ENCODE data around the gene ZNF106.

ZNF106 gene

DNA sequence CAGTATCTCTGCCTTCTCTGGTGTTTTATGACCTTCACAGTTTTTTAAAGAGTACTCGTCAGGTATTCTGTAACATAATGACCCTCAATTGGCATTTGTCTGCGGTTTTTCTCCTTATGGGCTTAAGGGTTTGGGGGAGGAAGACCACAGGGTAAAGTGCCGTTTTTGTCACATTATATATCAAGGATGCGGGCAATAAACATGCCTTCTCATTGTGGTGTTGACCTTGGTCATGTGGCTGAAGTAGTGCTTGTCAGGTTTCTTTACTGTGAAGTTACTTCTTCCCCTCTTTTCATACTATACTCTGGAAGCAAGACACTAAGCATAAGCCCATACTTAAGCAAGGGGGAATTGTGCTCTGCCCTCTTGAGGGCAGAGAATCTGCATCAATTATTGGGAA is 115.0 kb downstream of the ZNF106 start:
- Histone ChIP-seq H3K9ac (ENCODE audit: low read depth, low read length) (no peak overlapping the region), H3K27me3 (ENCODE audit: control insufficient read depth, insufficient read depth, low read length) (no peaks in the 10 kb centered on the region), H3K4me2 (ENCODE audit: low read length) (no peak overlapping the region), H3K36me3 (ENCODE audit: insufficient read depth, low read length) (no peaks in the 10 kb centered on the region), H3K4me3 (ENCODE audit: low read length) (no peak overlapping the region), H3K4me1 (ENCODE audit: control insufficient read depth, insufficient read depth, low read length) (no peaks in the 10 kb centered on the region), H3K9me3 (replicated peaks; ENCODE audit: low read length) (no peaks in the 10 kb centered on the region)

DNA sequence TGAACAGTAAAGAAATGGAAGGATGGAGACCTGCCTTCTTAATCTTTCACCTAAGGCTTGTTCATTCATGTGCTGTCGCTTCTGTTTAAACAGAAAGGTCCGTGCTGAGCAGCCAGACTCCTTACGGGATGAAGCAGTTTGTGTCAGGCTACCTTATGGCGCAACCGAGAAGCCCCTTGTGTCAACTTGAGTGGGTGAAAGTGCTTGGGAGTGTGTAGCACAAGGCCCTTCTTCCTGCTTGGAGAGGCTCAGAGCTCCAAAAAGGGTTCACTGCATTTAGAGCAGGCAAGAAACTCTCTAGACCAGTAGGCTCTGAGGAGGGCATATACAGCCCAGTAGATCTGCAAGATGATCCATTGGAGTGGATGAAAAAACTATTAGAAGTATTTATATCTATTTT is 115.7 kb downstream of the ZNF106 start:
- H3K4me1 ChIP-seq (ENCODE audit: control insufficient read depth, insufficient read depth, low read length), result no peaks in the 10 kb centered on the region
- H3K4me2 ChIP-seq (ENCODE audit: low read length), result no peak overlapping the region
- H3K36me3 ChIP-seq (ENCODE audit: insufficient read depth, low read length), result no peaks in the 10 kb centered on the region
- H3K9me3 ChIP-seq (replicated peaks; ENCODE audit: low read length), result no peaks in the 10 kb centered on the region
- no peaks in the 10 kb centered on the region for H3K27me3 ChIP-seq (ENCODE audit: control insufficient read depth, insufficient read depth, low read length)
- no peak overlapping the region for H3K4me3 ChIP-seq (ENCODE audit: low read length)
- H3K9ac ChIP-seq (ENCODE audit: low read depth, low read length), result no peak overlapping the region

DNA sequence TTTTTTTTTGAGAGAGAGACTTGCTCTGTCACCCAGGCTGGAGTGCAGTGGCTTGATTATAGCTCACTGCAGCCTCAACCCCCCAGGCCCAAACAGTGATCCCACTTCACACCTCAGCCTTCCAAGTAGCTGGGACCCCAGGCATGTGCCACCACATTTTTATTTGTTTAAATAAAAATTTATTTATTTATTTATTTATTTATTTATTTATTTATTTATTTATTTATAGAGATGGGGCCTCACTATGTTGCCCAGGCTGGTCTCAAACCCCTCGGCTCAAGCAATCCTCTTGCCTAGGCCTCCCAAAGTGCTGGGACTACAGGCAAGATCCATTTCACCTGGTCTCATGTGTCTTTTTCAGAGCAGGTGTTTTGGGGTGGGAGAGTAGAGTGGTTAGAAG is 116.1 kb downstream of the ZNF106 start:
- no peaks in the 10 kb centered on the region for H3K4me1 ChIP-seq (ENCODE audit: control insufficient read depth, insufficient read depth, low read length)
- H3K9me3 ChIP-seq (replicated peaks; ENCODE audit: low read length), result no peaks in the 10 kb centered on the region
- no peak overlapping the region for H3K4me3 ChIP-seq (ENCODE audit: low read length)
- no peaks in the 10 kb centered on the region for H3K27me3 ChIP-seq (ENCODE audit: control insufficient read depth, insufficient read depth, low read length)
- H3K36me3 ChIP-seq (ENCODE audit: insufficient read depth, low read length), result no peaks in the 10 kb centered on the region
- no peak overlapping the region for H3K4me2 ChIP-seq (ENCODE audit: low read length)
- no peak overlapping the region for H3K9ac ChIP-seq (ENCODE audit: low read depth, low read length)

DNA sequence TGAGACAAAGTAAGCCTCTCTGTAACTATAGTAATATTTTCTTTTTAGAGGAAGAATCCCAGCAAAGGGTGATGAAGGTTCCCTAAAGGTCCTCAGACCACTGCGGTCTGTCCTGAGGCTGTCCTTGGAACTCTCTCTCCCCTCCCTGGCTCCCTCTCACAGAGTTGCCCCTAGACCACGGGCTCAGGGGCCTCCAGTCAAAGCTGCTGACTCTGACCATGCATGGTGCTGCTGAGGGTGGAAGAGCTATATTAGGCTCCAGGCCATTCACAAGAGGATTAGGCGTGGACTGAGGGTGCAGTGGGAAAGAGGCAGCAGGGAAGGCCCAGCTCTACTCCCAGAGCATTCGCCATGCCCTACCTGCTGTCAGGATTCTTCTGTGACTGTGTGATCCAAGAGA is 117.0 kb downstream of the ZNF106 start:
- no peaks in the 10 kb centered on the region for H3K4me1 ChIP-seq (ENCODE audit: control insufficient read depth, insufficient read depth, low read length)
- no peaks in the 10 kb centered on the region for H3K9me3 ChIP-seq (replicated peaks; ENCODE audit: low read length)
- H3K36me3 ChIP-seq (ENCODE audit: insufficient read depth, low read length), result no peaks in the 10 kb centered on the region
- no peak overlapping the region for H3K4me2 ChIP-seq (ENCODE audit: low read length)
- H3K9ac ChIP-seq (ENCODE audit: low read depth, low read length), result no peak overlapping the region
- no peaks in the 10 kb centered on the region for H3K27me3 ChIP-seq (ENCODE audit: control insufficient read depth, insufficient read depth, low read length)
- H3K4me3 ChIP-seq (ENCODE audit: low read length), result no peak overlapping the region

DNA sequence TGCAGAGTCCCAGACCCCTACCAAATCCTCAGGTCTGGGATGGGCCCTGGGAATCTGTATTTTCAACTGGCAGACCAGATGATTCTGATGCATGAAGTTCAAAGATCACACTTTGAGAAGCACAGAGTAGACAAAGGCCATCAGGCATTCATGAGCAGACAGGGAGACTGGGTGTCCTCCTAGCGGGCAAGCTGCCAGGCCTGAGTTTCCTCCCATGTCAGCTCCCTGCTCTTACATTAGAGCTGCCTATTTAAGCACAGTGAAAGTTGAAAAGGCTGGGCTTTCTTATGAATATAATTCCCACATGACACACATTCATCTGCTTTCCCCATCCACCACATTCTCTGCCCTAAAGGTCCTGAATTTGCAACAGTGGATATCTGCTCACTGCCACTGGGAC is 117.7 kb downstream of the ZNF106 start:
- Histone ChIP-seq H3K27me3 (ENCODE audit: control insufficient read depth, insufficient read depth, low read length) (no peaks in the 10 kb centered on the region), H3K36me3 (ENCODE audit: insufficient read depth, low read length) (no peaks in the 10 kb centered on the region), H3K4me1 (ENCODE audit: control insufficient read depth, insufficient read depth, low read length) (no peaks in the 10 kb centered on the region), H3K4me2 (ENCODE audit: low read length) (no peak overlapping the region), H3K9ac (ENCODE audit: low read depth, low read length) (no peak overlapping the region), H3K9me3 (replicated peaks; ENCODE audit: low read length) (no peaks in the 10 kb centered on the region), H3K4me3 (ENCODE audit: low read length) (no peak overlapping the region)

DNA sequence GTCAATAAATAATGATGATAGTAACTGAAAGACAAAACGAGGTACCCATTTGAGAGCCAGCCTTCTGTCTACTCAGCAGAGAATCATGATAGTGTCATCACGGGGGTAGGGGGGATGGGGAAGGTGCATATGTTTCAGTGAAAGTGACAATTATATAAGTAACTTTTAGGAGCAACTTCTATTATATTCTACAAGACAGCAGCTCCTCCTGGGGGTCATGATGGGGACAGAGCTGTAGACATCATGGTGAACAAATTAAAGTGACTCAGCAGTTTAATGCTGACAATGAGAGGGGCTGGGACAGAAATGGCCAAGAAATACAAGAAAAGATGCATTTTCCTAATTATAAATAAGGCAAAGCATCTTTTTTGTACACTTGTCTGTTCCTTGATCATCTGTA is 119.8 kb downstream of the ZNF106 start:
- Histone ChIP-seq H3K4me1 (ENCODE audit: control insufficient read depth, insufficient read depth, low read length) (no peaks in the 10 kb centered on the region), H3K9me3 (replicated peaks; ENCODE audit: low read length) (no peaks in the 10 kb centered on the region), H3K27me3 (ENCODE audit: control insufficient read depth, insufficient read depth, low read length) (no peaks in the 10 kb centered on the region), H3K4me2 (ENCODE audit: low read length) (no peak overlapping the region), H3K4me3 (ENCODE audit: low read length) (no peak overlapping the region), H3K36me3 (ENCODE audit: insufficient read depth, low read length) (no peaks in the 10 kb centered on the region), H3K9ac (ENCODE audit: low read depth, low read length) (no peak overlapping the region)

DNA sequence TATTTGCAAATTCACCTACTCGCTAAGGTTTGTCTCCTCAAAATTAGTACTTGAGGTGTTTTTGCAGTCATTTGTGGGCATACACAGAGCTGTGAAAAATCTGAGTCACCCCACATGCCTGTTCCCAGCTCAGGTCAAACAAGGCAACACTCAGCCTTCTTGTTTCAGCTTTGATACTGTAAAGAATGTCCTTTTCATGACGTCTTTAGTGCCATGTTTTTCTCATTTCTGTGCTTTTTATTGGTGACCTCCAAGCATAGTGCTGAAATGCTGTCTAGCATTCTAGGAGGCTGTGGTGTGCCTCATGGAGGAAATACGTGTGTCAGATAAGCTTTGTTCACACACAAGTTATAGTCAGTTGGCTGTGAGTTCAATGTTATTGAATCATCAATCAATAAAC is 122.8 kb downstream of the ZNF106 start:
- Histone ChIP-seq H3K4me1 (ENCODE audit: control insufficient read depth, insufficient read depth, low read length) (no peaks in the 10 kb centered on the region), H3K4me3 (ENCODE audit: low read length) (no peak overlapping the region), H3K4me2 (ENCODE audit: low read length) (no peak overlapping the region), H3K27me3 (ENCODE audit: control insufficient read depth, insufficient read depth, low read length) (no peaks in the 10 kb centered on the region), H3K9ac (ENCODE audit: low read depth, low read length) (no peak overlapping the region), H3K36me3 (ENCODE audit: insufficient read depth, low read length) (no peaks in the 10 kb centered on the region), H3K9me3 (replicated peaks; ENCODE audit: low read length) (no peaks in the 10 kb centered on the region)

DNA sequence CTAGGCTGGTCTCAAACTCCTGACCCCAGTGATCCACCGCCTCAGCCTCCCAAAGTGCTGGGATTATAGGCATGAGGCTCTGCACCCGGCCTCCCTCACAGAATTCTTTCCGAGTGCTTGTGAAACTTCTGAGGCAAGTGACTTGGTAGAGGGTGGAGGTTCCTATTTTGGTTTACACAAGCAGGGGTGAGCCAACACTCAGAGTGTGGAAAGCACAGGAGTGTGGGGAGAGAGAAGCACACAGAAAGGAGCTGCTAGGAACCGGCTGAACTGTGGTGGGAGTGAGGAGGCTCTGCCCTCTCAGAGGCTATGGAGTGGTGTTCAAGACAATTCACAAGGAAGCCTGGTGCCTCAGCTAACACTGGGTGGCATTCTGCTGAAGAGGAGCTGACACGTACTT is 123.9 kb downstream of the ZNF106 start:
- H3K9me3 ChIP-seq (replicated peaks; ENCODE audit: low read length), result no peaks in the 10 kb centered on the region
- no peak overlapping the region for H3K4me3 ChIP-seq (ENCODE audit: low read length)
- no peaks in the 10 kb centered on the region for H3K36me3 ChIP-seq (ENCODE audit: insufficient read depth, low read length)
- no peak overlapping the region for H3K9ac ChIP-seq (ENCODE audit: low read depth, low read length)
- no peaks in the 10 kb centered on the region for H3K4me1 ChIP-seq (ENCODE audit: control insufficient read depth, insufficient read depth, low read length)
- H3K27me3 ChIP-seq (ENCODE audit: control insufficient read depth, insufficient read depth, low read length), result no peaks in the 10 kb centered on the region
- H3K4me2 ChIP-seq (ENCODE audit: low read length), result no peak overlapping the region

DNA sequence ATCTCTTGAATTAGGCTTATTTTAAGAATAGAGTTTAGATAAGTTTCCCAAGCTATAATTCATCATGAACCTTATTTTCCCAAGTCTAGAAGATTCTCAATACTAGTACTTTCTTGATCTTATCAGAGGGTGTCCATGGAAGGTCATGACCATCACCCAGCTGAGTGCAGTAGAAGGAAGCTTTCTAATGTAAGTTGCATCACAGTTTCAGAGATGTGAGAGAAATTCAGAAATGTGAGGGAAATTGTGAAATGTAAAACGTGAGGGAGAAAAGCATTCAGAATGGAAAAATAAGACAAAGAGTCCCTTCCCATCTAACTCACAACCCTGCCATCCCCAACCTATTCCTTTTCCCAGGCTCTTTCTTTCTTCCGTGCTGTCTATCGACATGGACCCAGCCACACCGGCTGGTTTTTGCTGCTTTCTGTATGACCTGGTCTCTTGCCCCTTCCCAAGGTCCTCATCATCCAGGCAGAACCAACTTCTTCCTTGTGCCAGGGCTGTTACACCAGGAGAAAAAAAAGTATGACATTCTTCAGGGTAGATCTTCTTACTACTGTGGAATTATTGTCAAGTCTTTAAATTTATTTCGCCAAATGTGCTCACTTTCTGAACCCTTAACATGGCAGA is 124.9 kb downstream of the ZNF106 start:
- no peaks in the 10 kb centered on the region for H3K9me3 ChIP-seq (replicated peaks; ENCODE audit: low read length)
- no peak overlapping the region for H3K4me3 ChIP-seq (ENCODE audit: low read length)

DNA sequence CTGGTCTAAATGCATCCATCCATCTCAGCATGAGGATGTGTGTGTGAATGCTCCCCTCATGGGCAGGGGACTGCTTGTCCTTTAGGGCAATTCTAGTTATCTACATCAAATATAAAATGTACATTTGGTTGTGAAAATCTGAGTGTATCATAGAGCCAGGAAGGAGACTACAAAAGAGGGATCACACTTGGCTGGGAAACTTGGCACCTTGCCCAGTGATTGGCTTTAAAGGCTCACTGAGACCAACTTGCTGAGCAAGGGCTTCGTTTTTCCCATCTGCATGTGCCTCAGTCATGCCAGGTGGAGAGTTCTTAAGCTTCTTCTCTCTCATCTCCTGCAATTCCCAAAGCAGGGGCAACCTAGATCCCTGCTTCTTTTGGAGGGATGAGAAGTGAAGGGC is 126.4 kb downstream of the ZNF106 start:
- no peaks in the 10 kb centered on the region for H3K36me3 ChIP-seq (ENCODE audit: insufficient read depth, low read length)
- no peaks in the 10 kb centered on the region for H3K27me3 ChIP-seq (ENCODE audit: control insufficient read depth, insufficient read depth, low read length)
- no peak overlapping the region for H3K4me2 ChIP-seq (ENCODE audit: low read length)
- H3K9me3 ChIP-seq (replicated peaks; ENCODE audit: low read length), result no peaks in the 10 kb centered on the region
- no peak overlapping the region for H3K4me3 ChIP-seq (ENCODE audit: low read length)
- H3K4me1 ChIP-seq (ENCODE audit: control insufficient read depth, insufficient read depth, low read length), result no peaks in the 10 kb centered on the region
- no peak overlapping the region for H3K9ac ChIP-seq (ENCODE audit: low read depth, low read length)

More for the DNA sequence above, 124.9 kb downstream of the ZNF106 start:
- H3K27me3 ChIP-seq (ENCODE audit: control insufficient read depth, insufficient read depth, low read length), result no peaks in the 10 kb centered on the region
- H3K4me2 ChIP-seq (ENCODE audit: low read length), result no peak overlapping the region
- no peaks in the 10 kb centered on the region for H3K4me1 ChIP-seq (ENCODE audit: control insufficient read depth, insufficient read depth, low read length)
- no peak overlapping the region for H3K9ac ChIP-seq (ENCODE audit: low read depth, low read length)
- H3K36me3 ChIP-seq (ENCODE audit: insufficient read depth, low read length), result no peaks in the 10 kb centered on the region

DNA sequence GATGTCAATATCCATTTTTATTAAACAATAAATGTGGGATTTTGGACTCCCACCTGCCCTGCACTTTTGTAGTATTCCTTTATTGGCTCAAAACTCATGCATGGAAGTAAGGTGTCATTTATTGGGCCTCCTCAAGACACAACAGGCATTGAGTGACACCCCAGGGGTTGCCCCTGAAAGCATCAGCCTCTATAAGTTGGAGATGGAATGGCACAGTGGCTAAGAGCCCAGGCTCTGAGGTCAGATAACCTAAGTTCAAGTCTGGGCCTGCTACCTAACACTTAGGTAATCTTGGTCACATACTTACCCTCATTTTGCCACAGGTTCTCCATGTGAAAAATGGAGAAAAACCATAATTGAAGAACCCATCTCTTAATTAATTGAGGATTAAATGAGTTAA is 127.0 kb downstream of the ZNF106 start:
- Histone ChIP-seq H3K4me2 (ENCODE audit: low read length) (no peak overlapping the region), H3K27me3 (ENCODE audit: control insufficient read depth, insufficient read depth, low read length) (no peaks in the 10 kb centered on the region), H3K36me3 (ENCODE audit: insufficient read depth, low read length) (no peaks in the 10 kb centered on the region), H3K4me1 (ENCODE audit: control insufficient read depth, insufficient read depth, low read length) (no peaks in the 10 kb centered on the region), H3K9ac (ENCODE audit: low read depth, low read length) (no peak overlapping the region), H3K4me3 (ENCODE audit: low read length) (no peak overlapping the region), H3K9me3 (replicated peaks; ENCODE audit: low read length) (no peaks in the 10 kb centered on the region)

DNA sequence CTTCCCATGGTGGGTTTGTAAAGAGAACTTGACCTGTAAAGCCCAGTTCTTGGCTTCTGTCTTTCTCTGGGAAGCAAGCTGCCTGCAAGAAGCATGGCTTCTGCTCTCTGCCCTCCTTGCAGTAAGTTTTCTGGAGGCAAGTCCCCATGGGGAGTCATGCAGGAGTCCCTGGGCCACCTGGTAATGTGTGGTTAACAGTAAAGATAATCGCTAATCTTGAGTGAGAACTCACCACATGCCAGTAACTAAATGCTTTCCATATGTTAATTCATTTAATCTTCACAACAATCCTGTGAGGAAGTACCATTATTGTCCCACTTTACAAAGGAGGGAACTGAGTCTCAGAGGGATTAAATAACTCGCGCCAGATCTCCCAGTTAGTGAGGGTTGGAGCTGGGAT is 127.5 kb downstream of the ZNF106 start:
- Histone ChIP-seq H3K9me3 (replicated peaks; ENCODE audit: low read length) (no peaks in the 10 kb centered on the region), H3K9ac (ENCODE audit: low read depth, low read length) (no peak overlapping the region), H3K4me2 (ENCODE audit: low read length) (no peak overlapping the region), H3K36me3 (ENCODE audit: insufficient read depth, low read length) (no peaks in the 10 kb centered on the region), H3K4me1 (ENCODE audit: control insufficient read depth, insufficient read depth, low read length) (no peaks in the 10 kb centered on the region), H3K4me3 (ENCODE audit: low read length) (no peak overlapping the region), H3K27me3 (ENCODE audit: control insufficient read depth, insufficient read depth, low read length) (no peaks in the 10 kb centered on the region)
